Measurements from ENCODE around the gene BST1. TPM values are rescaled to one million over a fixed set of nuclear protein-coding genes. Genes with fewer than 3 reads are reported as not detected.

The BST1 gene
- total RNA-seq, 1 experiment from 2014 or later = 0.41 TPM

DNA sequence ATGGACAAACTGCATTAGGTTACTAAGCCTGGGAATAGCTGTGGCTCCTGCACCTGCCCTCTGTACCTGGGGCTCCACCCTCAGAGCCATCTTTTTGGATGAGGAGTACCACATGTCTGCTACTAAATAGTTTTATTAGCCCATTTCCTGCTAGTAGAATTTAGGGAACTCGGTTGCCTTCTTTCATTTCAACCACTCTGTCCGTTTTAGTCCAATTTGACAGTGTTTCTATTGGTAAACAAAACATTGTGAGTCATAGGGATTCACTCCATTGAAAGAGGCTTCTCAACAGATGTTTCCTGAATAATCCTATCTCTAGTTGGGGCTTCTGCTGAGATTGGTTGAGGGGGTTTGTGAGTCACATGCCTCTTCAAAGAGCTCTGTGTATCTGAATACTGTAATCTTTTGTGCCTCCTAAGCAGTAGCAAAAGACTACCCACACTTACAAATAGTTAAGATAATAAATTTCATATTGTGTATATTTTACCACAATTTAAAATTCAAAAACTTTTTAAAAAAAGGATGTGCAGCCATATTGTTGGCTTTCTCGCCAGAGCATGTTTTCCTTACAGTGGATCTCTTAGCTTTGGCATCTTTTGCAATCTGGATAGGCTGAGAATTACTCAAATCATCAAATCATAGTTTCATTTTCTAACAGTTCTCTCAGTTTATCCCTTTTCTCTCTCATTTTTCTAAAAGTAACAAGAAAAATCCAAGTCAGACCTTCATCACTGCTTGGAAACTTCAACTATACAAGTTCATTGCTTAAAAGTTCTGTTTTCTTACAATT, 11.3 kb upstream of the BST1 start:
- no peak for TF ChIP-seq CTCF (IDR thresholded peaks at IDR 0.05; ENCODE audit: insufficient read depth in 1 of 2, low read depth in 1 of 2, low read length in 1 of 2, severe bottlenecking in 1 of 2, unreplicated experiment in 1 of 2)
- ChIA-PET CTCF (no interaction called here), POLR2A (no interaction called here)
- no peak overlapping the region for H3K4me3 ChIP-seq (ENCODE audit: low read depth, low read length)
- Mint-ChIP-seq H3K27me3 (ENCODE audit: insufficient read depth, unreplicated experiment) (no peaks in the 10 kb centered on the region), H3K4me3 (ENCODE audit: unreplicated experiment) (no peak overlapping the region), H3K4me1 (ENCODE audit: low read depth, unreplicated experiment) (peaks cover 22% of the 10 kb centered on the region), H3K36me3 (ENCODE audit: insufficient read depth, unreplicated experiment) (peaks cover 19% of the 10 kb centered on the region), H3K27ac (ENCODE audit: unreplicated experiment) (peak overlapping the region; percentile 81), H3K9me3 (ENCODE audit: unreplicated experiment) (peaks cover 10% of the 10 kb centered on the region)
- H3K27me3 ChIP-seq (replicated peaks; ENCODE audit: control insufficient read depth, insufficient read depth, low read length) = no peaks in the 10 kb centered on the region
- H3K9me3 ChIP-seq = no peaks in the 10 kb centered on the region; the same call in 1 of the 2 replicates
- H3K36me3 ChIP-seq (ENCODE audit: control insufficient read depth, insufficient read depth, low read length) = no peaks in the 10 kb centered on the region; the same call in 1 of the 2 replicates
- no peak for DNase-seq
- intact Hi-C loops (cut with micrococcal nuclease; ENCODE audit: unreplicated experiment) = no loop called here
- no TSS peak for BruUV-seq (replicated peaks)
- H3K4me1 ChIP-seq = peaks cover 33% of the 10 kb centered on the region

DNA sequence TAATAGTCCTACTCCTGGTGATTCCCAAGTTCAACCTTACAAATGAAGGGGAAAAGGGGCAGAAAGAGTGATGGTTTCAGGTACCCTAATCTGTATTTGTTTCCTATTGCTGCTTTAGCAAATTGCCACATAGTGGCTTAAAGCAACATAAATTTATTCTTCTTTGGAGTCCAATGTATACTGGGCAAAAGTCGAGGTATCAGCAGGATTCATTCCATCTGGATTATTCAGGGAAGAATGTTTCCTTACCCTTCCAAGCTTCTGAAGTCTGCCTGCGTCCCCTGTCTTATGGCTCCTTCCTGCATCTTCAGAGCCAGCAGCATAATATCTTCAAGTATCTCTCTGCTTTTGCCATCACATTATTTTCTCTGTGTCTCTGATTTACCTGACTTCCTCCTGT, 10.3 kb upstream of the BST1 start:
- Mint-ChIP-seq H3K4me1 (ENCODE audit: low read depth, unreplicated experiment) (peaks cover 22% of the 10 kb centered on the region), H3K27me3 (ENCODE audit: insufficient read depth, unreplicated experiment) (no peaks in the 10 kb centered on the region), H3K36me3 (ENCODE audit: insufficient read depth, unreplicated experiment) (peaks cover 15% of the 10 kb centered on the region), H3K9me3 (ENCODE audit: unreplicated experiment) (peaks cover 20% of the 10 kb centered on the region), H3K4me3 (ENCODE audit: unreplicated experiment) (no peak overlapping the region), H3K27ac (ENCODE audit: unreplicated experiment) (peak overlapping the region; percentile 81)
- Histone ChIP-seq H3K27me3 (replicated peaks; ENCODE audit: control insufficient read depth, insufficient read depth, low read length) (no peaks in the 10 kb centered on the region), H3K4me3 (ENCODE audit: low read depth, low read length) (no peak overlapping the region), H3K4me1 (peaks cover 33% of the 10 kb centered on the region), H3K9me3 (no peaks in the 10 kb centered on the region; the same call in 1 of the 2 replicates), H3K36me3 (ENCODE audit: control insufficient read depth, insufficient read depth, low read length) (no peaks in the 10 kb centered on the region; the same call in 1 of the 2 replicates)
- no peak for DNase-seq
- TF ChIP-seq CTCF (IDR thresholded peaks at IDR 0.05; ENCODE audit: insufficient read depth in 1 of 2, low read depth in 1 of 2, low read length in 1 of 2, severe bottlenecking in 1 of 2, unreplicated experiment in 1 of 2) = no peak
- intact Hi-C loops (cut with micrococcal nuclease; ENCODE audit: unreplicated experiment) = no loop called here
- BruUV-seq (replicated peaks) = no TSS peak
- CTCF ChIA-PET = no interaction called here
- POLR2A ChIA-PET = no interaction called here

DNA sequence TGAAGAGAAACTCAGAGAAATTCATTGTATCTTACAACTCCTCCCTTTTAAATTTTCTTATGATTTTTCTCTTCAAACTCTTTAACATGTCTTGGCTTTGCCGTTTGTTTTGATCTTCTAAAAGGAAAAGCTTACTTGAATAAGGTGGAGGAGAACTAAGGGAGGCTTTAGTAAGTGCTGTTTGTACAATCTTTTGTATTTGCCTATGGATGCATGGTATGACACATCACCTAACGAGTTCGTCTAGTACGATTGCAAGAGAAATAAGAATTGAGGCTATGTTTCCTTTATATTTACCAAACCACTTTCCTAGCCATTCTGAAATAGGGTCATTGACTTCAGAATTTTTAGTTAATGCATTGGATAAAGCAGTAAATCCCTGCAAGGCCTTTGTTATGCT, 8.4 kb upstream of the BST1 start:
- no peak overlapping the region for H3K4me3 ChIP-seq (ENCODE audit: low read depth, low read length)
- H3K4me3 Mint-ChIP-seq (ENCODE audit: unreplicated experiment) = no peak overlapping the region
- no peak for TF ChIP-seq CTCF (IDR thresholded peaks at IDR 0.05; ENCODE audit: insufficient read depth in 1 of 2, low read depth in 1 of 2, low read length in 1 of 2, severe bottlenecking in 1 of 2, unreplicated experiment in 1 of 2)
- peaks cover 30% of the 10 kb centered on the region for H3K4me1 ChIP-seq
- H3K27ac Mint-ChIP-seq (ENCODE audit: unreplicated experiment) = no peak overlapping the region
- intact Hi-C loops (cut with micrococcal nuclease; ENCODE audit: unreplicated experiment) = no loop called here
- no TSS peak for BruUV-seq (replicated peaks)
- peaks cover 31% of the 10 kb centered on the region for H3K9me3 Mint-ChIP-seq (ENCODE audit: unreplicated experiment)
- DNase-seq = no peak
- no peaks in the 10 kb centered on the region for H3K27me3 Mint-ChIP-seq (ENCODE audit: insufficient read depth, unreplicated experiment)
- no peaks in the 10 kb centered on the region for H3K36me3 ChIP-seq (ENCODE audit: control insufficient read depth, insufficient read depth, low read length)
- ChIA-PET CTCF (no interaction called here), POLR2A (no interaction called here)
- peaks cover 7% of the 10 kb centered on the region for H3K36me3 Mint-ChIP-seq (ENCODE audit: insufficient read depth, unreplicated experiment)
- H3K4me1 Mint-ChIP-seq (ENCODE audit: low read depth, unreplicated experiment) = peaks cover 25% of the 10 kb centered on the region
- H3K27me3 ChIP-seq (replicated peaks; ENCODE audit: control insufficient read depth, insufficient read depth, low read length) = no peaks in the 10 kb centered on the region
- no peaks in the 10 kb centered on the region; the same call in none of the 2 replicates for H3K9me3 ChIP-seq
